Measurements from ENCODE around the gene CHTOP. TPM values are rescaled to one million over a fixed set of nuclear protein-coding genes. Genes with fewer than 3 reads are reported as not detected.

Gene CHTOP
- total RNA-seq, 1 donor from 2014 or later = 75.2 TPM

GRCh38 chr1:153685544-153686340, 51.9 kb downstream of the CHTOP start:
- TF ChIP-seq, protein P1, sequence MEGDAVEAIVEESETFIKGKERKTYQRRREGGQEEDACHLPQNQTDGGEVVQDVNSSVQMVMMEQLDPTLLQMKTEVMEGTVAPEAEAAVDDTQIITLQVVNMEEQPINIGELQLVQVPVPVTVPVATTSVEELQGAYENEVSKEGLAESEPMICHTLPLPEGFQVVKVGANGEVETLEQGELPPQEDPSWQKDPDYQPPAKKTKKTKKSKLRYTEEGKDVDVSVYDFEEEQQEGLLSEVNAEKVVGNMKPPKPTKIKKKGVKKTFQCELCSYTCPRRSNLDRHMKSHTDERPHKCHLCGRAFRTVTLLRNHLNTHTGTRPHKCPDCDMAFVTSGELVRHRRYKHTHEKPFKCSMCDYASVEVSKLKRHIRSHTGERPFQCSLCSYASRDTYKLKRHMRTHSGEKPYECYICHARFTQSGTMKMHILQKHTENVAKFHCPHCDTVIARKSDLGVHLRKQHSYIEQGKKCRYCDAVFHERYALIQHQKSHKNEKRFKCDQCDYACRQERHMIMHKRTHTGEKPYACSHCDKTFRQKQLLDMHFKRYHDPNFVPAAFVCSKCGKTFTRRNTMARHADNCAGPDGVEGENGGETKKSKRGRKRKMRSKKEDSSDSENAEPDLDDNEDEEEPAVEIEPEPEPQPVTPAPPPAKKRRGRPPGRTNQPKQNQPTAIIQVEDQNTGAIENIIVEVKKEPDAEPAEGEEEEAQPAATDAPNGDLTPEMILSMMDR (IDR thresholded peaks at IDR 0.05) = no peak
- H3K4me1 Mint-ChIP-seq (ENCODE audit: unreplicated experiment) = no peaks in the 10 kb centered on the region
- no peaks in the 10 kb centered on the region for H3K36me3 Mint-ChIP-seq (ENCODE audit: unreplicated experiment)
- no peak overlapping the region for H3K27ac Mint-ChIP-seq (ENCODE audit: unreplicated experiment)
- no peak for DNase-seq (ENCODE audit: extremely low spot score, unreplicated experiment)
- H3K4me3 Mint-ChIP-seq (ENCODE audit: unreplicated experiment) = no peak overlapping the region
- no peaks in the 10 kb centered on the region for H3K9me3 Mint-ChIP-seq (ENCODE audit: unreplicated experiment)
- H3K27me3 Mint-ChIP-seq (ENCODE audit: unreplicated experiment) = peaks cover 33% of the 10 kb centered on the region

- no peaks in the 10 kb centered on the region for H3K36me3 Mint-ChIP-seq (ENCODE audit: unreplicated experiment)
- H3K27me3 Mint-ChIP-seq (ENCODE audit: unreplicated experiment) = peaks cover 18% of the 10 kb centered on the region
- no peaks in the 10 kb centered on the region for H3K4me1 Mint-ChIP-seq (ENCODE audit: unreplicated experiment)
- H3K4me3 Mint-ChIP-seq (ENCODE audit: unreplicated experiment) = no peak overlapping the region
- TF ChIP-seq, protein P1 (IDR thresholded peaks at IDR 0.05) = no peak
- H3K27ac Mint-ChIP-seq (ENCODE audit: unreplicated experiment) = no peak overlapping the region
- DNase-seq (ENCODE audit: extremely low spot score, unreplicated experiment) = no peak
- no peaks in the 10 kb centered on the region for H3K9me3 Mint-ChIP-seq (ENCODE audit: unreplicated experiment)
Measured at GRCh38 chr1:153687346-153688125, 53.7 kb downstream of the CHTOP start.

- TF ChIP-seq, protein P1 (IDR thresholded peaks at IDR 0.05) = no peak
- H3K36me3 Mint-ChIP-seq (ENCODE audit: unreplicated experiment) = no peaks in the 10 kb centered on the region
- no peak overlapping the region for H3K27ac Mint-ChIP-seq (ENCODE audit: unreplicated experiment)
- H3K4me1 Mint-ChIP-seq (ENCODE audit: unreplicated experiment) = no peaks in the 10 kb centered on the region
- no peak overlapping the region for H3K4me3 Mint-ChIP-seq (ENCODE audit: unreplicated experiment)
- no peak for DNase-seq (ENCODE audit: extremely low spot score, unreplicated experiment)
- no peaks in the 10 kb centered on the region for H3K9me3 Mint-ChIP-seq (ENCODE audit: unreplicated experiment)
- H3K27me3 Mint-ChIP-seq (ENCODE audit: unreplicated experiment) = peaks cover 16% of the 10 kb centered on the region
Measured at GRCh38 chr1:153688276-153688675, 54.4 kb downstream of the CHTOP start.

- H3K4me3 Mint-ChIP-seq (ENCODE audit: unreplicated experiment) = no peak overlapping the region
Measured at GRCh38 chr1:153688736-153689328, 55.0 kb downstream of the CHTOP start.

More at GRCh38 chr1:153688736-153689328, 55.0 kb downstream of the CHTOP start:
- Mint-ChIP-seq H3K27me3 (ENCODE audit: unreplicated experiment) (peaks cover 13% of the 10 kb centered on the region), H3K27ac (ENCODE audit: unreplicated experiment) (no peak overlapping the region), H3K36me3 (ENCODE audit: unreplicated experiment) (no peaks in the 10 kb centered on the region), H3K4me1 (ENCODE audit: unreplicated experiment) (no peaks in the 10 kb centered on the region), H3K9me3 (ENCODE audit: unreplicated experiment) (no peaks in the 10 kb centered on the region)
- no peak for DNase-seq (ENCODE audit: extremely low spot score, unreplicated experiment)
- TF ChIP-seq, protein P1 (IDR thresholded peaks at IDR 0.05) = no peak

All from osteocyte (in vitro differentiated cells).